K562 (cell line): ENCODE results near the gene CYBRD1. TPM values are rescaled to one million over a fixed set of nuclear protein-coding genes. Genes with fewer than 3 reads are reported as not detected.

Experiments
- CBX2 ChIP-seq: fragments of 200-600 bp; sonication (generic); IDR thresholded peaks from one replicate; pipeline ENCODE4 v1.6.1; 2012; ENCODE audit warnings: mild to moderate bottlenecking, low read length, inconsistent platforms; ENCODE audit not compliant: insufficient read depth, poor library complexity, severe bottlenecking
- CHD4 ChIP-seq: fragments of 200-600 bp; sonication (generic); IDR thresholded peaks from 3 replicates; pipeline ENCODE4 v1.6.1; 2012; ENCODE audit warnings: low read depth, mild to moderate bottlenecking, mixed read lengths, low read length, inconsistent platforms; ENCODE audit not compliant: insufficient read depth, insufficient replicate concordance, poor library complexity, severe bottlenecking
- CREBBP ChIP-seq: IDR thresholded peaks from one replicate; pipeline ENCODE4 v1.6.1; 2012; ENCODE audit warnings: low read depth, mild to moderate bottlenecking, control low read depth, inconsistent platforms, low read length
- ELF4 ChIP-seq: fragments of 450-650 bp; formaldehyde crosslinking; IDR thresholded peaks from 2 replicates; pipeline ENCODE4 v1.4.0; 2022; ENCODE audit warnings: missing genetic modification characterization
- ELK3 ChIP-seq: fragments of 450-650 bp; formaldehyde crosslinking; IDR thresholded peaks from 2 replicates; pipeline ENCODE4 v1.4.0; 2020; ENCODE audit warnings: mild to moderate bottlenecking
- ESRRB ChIP-seq: fragments of 250-450 bp; sonication (Bioruptor Pico); IDR thresholded peaks from 2 replicates; pipeline ENCODE4 v1.5.0; 2020; ENCODE audit warnings: mild to moderate bottlenecking, moderate library complexity, borderline replicate concordance
- HIVEP1 ChIP-seq: fragments of 250-450 bp; sonication (Bioruptor Pico); IDR thresholded peaks from 2 replicates; pipeline ENCODE4 v1.4.0; 2020; ENCODE audit warnings: mild to moderate bottlenecking
- HMG20A ChIP-seq: fragments of 450-650 bp; formaldehyde crosslinking; conservative IDR thresholded peaks from 2 replicates; pipeline ENCODE4 v1.4.0; 2020; ENCODE audit warnings: mild to moderate bottlenecking, mixed read lengths
- KDM1A ChIP-seq, 2 experiments: fragments of 450-650 bp; IDR thresholded peaks; 2 replicates each; pipeline ENCODE4 v1.6.1; 2016; ENCODE audit warnings: mild to moderate bottlenecking in 2 of 2
- MEF2A ChIP-seq: IDR thresholded peaks from 2 replicates; pipeline ENCODE4 v1.6.1; 2011; ENCODE audit warnings: low read depth, mild to moderate bottlenecking, low read length, moderate library complexity; ENCODE audit not compliant: control insufficient read depth
- NCOA2 ChIP-seq, 2 experiments: fragments of 450-650 bp; IDR thresholded peaks; 2 replicates each; pipeline ENCODE4 v1.6.1; 2018; ENCODE audit warnings: mild to moderate bottlenecking in 2 of 2, moderate library complexity in 1 of 2; ENCODE audit not compliant: partially characterized antibody in 2 of 2
- NFRKB ChIP-seq: fragments of 450-650 bp; IDR thresholded peaks from 2 replicates; pipeline ENCODE4 v1.6.1; 2016; ENCODE audit warnings: low read depth
- NR3C1 ChIP-seq: sonication (generic); formaldehyde crosslinking; IDR thresholded peaks from 2 replicates; pipeline ENCODE4 v1.8.1; 2022; ENCODE audit warnings: missing genetic modification reagents
- TCF7L2 ChIP-seq: fragments of 150-350 bp; IDR thresholded peaks from 2 replicates; pipeline ENCODE4 v1.6.1; 2016; ENCODE audit warnings: low read depth, mild to moderate bottlenecking, low read length, moderate library complexity
- TRIM28 ChIP-seq: fragments of 450-650 bp; IDR thresholded peaks from 2 replicates; pipeline ENCODE4 v1.6.1; 2017
- ZBED1 ChIP-seq: IDR thresholded peaks from 2 replicates; pipeline ENCODE4 v1.6.1; 2014
- ZBTB5 ChIP-seq: fragments of 450-650 bp; IDR thresholded peaks from 2 replicates; pipeline ENCODE4 v1.6.1; 2017; ENCODE audit warnings: antibody characterized with exemption
- ZBTB8A ChIP-seq: fragments of 450-650 bp; IDR thresholded peaks from 2 replicates; pipeline ENCODE4 v1.6.1; 2018; ENCODE audit warnings: mild to moderate bottlenecking, moderate library complexity; ENCODE audit not compliant: partially characterized antibody
- ZFP91 ChIP-seq: sonication (generic); formaldehyde crosslinking; IDR thresholded peaks from 2 replicates; pipeline ENCODE4 v1.8.0; 2022; ENCODE audit warnings: mild to moderate bottlenecking, missing genetic modification reagents
- ZNF124 ChIP-seq: sonication (generic); formaldehyde crosslinking; IDR thresholded peaks from 2 replicates; pipeline ENCODE4 v1.8.1; 2022; ENCODE audit warnings: missing genetic modification reagents
- ZNF174 ChIP-seq: fragments of 250-450 bp; sonication (Bioruptor Pico); IDR thresholded peaks from 2 replicates; pipeline ENCODE4 v1.4.0; 2020; ENCODE audit warnings: mild to moderate bottlenecking
- ZNF224 ChIP-seq: sonication (generic); formaldehyde crosslinking; IDR thresholded peaks from 2 replicates; pipeline ENCODE4 v1.8.0; 2022; ENCODE audit warnings: mild to moderate bottlenecking, missing genetic modification reagents
- ZNF24 ChIP-seq: fragments of 450-650 bp; IDR thresholded peaks from 2 replicates; pipeline ENCODE4 v1.6.1; 2016
- ZNF347 ChIP-seq: fragments of 450-650 bp; formaldehyde crosslinking; IDR thresholded peaks from 2 replicates; pipeline ENCODE4 v1.4.0; 2020; ENCODE audit warnings: low read depth, mild to moderate bottlenecking, moderate library complexity
- polyA plus RNA-seq, 8 experiments: library from polyadenylated mRNA; depleted of rRNA in 4 of 8; stranded (reverse) in 5 of 8; unstranded in 3 of 8; fragments of >200 nt; fragmentation: Nextera tagmentation in 2 of 8; fragmentation: Illumina TruSeq in 1 of 8; extraction: Ambion mirVana in 2 of 8; extraction: Trizol in 1 of 8; gene quantifications; 2 replicates each; pipeline versions ENCODE4 v1.2.1 to v1.2.3, GENCODE V29; 2011 to 2014; ENCODE audit warnings: inconsistent platforms in 1 of 8, missing spikeins in 1 of 8
- total RNA-seq, 7 experiments: library from RNA; depleted of rRNA in 6 of 7; stranded (reverse); fragments of >200 nt in 6 of 7; fragmentation: Illumina TruSeq in 2 of 7; extraction: Trizol in 2 of 7; gene quantifications; 2 replicates each; pipeline versions ENCODE4 v1.2.1 to v1.2.3, GENCODE V29; 2011 to 2021; ENCODE audit warnings: low replicate concordance in 1 of 7

The CYBRD1 gene
- total and polyA plus RNA-seq, 9 of the 15 experiments (the other 6 are each of a cell fraction or from before 2014, with no cell fraction given): 9.6 to 22.4 (median 15.6) TPM

GRCh38 chr2:171523088-171524017, 1.1 kb downstream of the CYBRD1 start (continued):
- TF ChIP-seq ZFP91 (CRISPR knock-in tag): no peak
- TF ChIP-seq ZBTB5: no peak
- TF ChIP-seq NR3C1 (CRISPR knock-in tag): no peak
- no peak for TF ChIP-seq ESRRB
- TF ChIP-seq ELK3 (CRISPR knock-in tag): no peak
- TF ChIP-seq MEF2A: no peak
- TF ChIP-seq ZNF24: no peak
- no peak for TF ChIP-seq ZNF174
- TF ChIP-seq TRIM28: no peak
- TF ChIP-seq HIVEP1 (CRISPR knock-in tag): no peak
- TF ChIP-seq KDM1A (IDR thresholded peaks at IDR 0.05): no peak
- TF ChIP-seq CBX2: no peak
- no peak for TF ChIP-seq CREBBP
- no peak for TF ChIP-seq TCF7L2
- no peak for TF ChIP-seq ZBTB8A
- TF ChIP-seq ZBED1: no peak
- TF ChIP-seq NCOA2 (IDR thresholded peaks at IDR 0.05; ENCODE audit: partially characterized antibody in 2 of 2): no peak
- no peak; the same call in 1 of the 2 replicates for TF ChIP-seq NFRKB
- TF ChIP-seq ZNF124 (CRISPR knock-in tag): no peak
- TF ChIP-seq ELF4: no peak
- TF ChIP-seq HMG20A (CRISPR knock-in tag): no peak
- no peak for TF ChIP-seq ZNF347
- TF ChIP-seq CHD4: no peak
- TF ChIP-seq ZNF224 (CRISPR knock-in tag): no peak
